SH-SY5Y (cell line): ENCODE data around the gene MPZL3.

ENCODE experiments used
- GATA2 ChIP-seq: IDR thresholded peaks from 2 replicates; pipeline ENCODE4 v1.6.1; 2011; ENCODE audit warnings: mild to moderate bottlenecking, low read depth, low read length
- GATA3 ChIP-seq: IDR thresholded peaks from 2 replicates; pipeline ENCODE4 v1.6.1; 2011; ENCODE audit warnings: low read depth, mild to moderate bottlenecking, low read length, moderate library complexity

- TF ChIP-seq GATA3 (no peak), GATA2 (no peak)
Observed at GRCh38 chr11:118199135-118199534, 53.0 kb downstream of the MPZL3 start.
